GM19025 (cell line): ENCODE results near the gene ATP11A.

Experiments
- ATAC-seq: cut with Tn5 transposase; IDR thresholded peaks from one replicate; pipeline ENCODE4 v1.9.1; 2021; ENCODE audit warnings: mild to moderate bottlenecking, low read depth, moderate library complexity; ENCODE audit not compliant: unreplicated experiment

Gene ATP11A

DNA sequence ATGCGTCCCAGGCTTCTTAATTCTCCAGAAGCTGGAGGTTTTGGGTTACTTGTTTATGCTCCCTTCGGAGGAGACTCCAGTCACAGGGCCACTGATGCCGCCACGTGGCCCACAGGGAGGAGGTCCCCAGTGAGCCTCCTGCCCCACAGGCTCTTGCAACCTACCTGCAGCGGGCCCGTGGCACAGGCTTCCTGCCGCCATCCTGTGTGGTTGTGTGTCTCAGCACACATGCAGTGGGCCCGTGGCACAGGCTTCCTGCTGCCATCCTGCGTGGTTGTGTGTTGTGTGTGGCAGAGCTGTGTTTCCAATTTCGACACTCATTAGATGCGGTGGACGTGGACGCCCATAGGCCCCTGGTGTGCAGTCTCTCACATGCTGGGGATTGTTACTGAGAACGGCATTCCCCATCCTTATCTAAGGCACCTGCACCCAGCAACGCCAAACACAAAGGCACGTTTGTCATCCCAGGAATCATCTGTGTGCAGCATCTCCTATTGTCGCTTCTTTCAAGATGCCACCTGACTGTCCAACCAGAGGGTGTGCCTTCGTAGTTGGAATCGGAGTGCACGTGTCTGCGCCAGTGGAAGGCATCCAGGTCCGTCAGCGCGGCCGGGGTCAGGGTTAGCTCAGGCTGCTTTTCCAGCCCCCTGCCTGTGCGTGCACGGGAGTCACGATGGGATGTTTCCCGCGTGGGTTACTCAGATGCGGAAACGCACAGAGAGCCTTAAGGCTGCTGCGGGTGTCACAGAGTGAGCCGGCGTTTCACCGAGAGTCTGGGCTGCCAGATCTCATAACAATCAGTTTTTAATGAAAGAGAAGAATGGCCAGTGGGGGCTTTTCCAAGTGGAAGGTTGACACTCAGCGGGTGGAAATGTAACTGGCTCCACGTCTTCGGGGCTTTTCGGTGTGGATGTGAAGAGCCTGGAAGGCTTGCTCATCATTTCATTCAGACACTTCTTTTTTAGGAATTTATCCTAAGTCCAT is 119.8 kb downstream of the ATP11A start:
- no peak for ATAC-seq

DNA sequence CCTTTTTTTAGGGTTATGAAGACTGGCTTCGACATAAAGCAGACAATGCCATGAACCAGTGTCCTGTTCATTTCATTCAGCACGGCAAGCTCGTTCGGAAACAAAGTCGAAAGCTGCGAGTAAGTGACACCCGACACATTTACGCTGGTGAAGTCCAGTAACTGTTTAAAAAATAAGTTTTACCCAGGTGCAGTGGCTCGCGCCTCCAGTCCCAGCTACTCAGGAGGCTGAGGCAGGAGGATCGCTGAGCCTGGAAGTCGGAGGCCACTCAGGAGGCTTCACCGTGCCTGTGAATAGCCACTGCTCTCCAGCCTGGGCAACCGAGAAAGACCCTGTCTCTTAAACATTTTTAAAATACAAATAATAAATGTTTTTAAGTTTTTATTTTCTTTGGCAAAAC is 120.8 kb downstream of the ATP11A start:
- no peak for ATAC-seq

DNA sequence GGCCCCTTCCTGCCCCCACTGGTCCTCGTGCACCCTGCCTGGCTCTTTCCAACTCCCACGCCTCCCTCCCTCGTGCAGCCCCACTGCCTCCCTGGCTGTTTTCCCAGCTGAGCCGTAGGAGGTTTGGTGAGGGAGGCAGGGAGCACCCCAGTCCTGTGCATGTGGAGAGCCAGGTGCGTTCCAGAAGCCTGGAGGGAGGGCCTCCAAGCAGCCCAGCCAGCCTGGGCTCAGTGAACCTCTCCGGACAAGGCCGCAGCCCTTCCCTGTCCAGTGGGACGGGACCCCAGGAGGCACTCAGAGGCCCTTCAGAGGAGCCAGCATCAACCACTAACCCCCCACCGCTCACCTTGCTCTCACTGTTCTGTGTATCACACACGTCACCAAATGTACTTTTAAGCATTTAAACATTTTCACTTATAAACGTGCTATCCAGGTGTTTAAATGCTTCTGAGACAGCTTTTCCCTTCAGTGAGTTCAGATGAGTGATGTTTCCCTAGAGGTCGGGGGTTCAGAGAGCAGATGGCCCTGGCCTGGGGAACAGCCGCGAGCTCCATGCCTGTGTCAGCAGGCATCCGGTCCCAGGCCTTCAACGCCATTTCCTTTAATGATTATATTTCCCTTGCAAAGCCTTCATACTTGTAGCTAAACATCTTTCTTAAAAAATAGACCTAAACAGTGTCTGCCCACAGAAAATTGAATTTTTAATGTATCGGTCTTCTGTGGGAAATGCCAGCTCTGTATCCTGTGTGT is 122.6 kb downstream of the ATP11A start:
- no peak for ATAC-seq

DNA sequence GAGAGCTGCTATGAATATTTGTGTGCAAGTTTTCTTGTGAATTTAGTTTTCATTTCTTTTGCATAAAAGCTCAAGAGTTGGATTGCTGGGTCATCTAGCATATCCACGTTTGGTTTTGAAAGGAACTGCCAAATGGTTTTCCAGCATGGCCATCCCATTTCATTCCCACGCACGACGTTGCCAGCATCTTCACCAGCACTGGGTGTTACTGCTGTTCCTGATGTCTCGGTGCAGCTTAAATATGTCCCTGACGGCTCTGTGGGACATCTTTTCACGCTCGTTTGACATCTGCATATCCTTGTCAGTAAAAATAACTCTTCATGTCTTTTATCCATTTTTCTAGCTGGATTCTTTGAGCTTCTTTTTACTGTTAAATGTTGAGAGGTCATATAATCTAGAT is 123.7 kb downstream of the ATP11A start:
- no peak for ATAC-seq

DNA sequence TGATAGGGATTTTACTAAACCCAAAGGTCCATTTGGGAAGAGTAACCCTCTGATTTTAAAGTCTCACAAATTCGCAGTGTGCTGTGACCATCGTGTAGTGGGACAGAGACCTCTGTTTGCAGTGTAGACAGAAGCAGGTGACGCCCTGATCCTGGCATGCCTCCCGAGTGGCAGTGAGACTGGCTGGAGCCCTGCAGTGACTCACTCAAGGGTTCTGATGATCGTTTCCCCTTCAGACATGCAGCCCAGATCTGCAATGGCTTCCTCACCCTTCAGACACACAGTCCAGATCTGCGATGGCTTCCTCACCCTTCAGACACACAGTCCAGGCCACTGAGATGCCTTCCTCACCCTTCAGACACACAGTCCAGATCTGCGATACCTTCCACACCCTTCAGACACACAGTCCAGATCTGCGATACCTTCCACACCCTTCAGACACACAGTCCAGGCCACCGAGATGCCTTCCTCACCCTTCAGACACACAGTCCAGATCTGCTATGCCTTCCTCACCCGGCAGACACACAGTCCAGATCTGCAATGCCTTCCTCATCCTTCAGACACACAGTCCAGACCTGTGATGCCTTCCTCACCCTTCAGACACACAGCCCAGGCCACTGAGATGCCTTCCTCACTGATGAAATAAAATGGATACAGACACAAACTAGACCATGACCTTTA is 125.2 kb downstream of the ATP11A start:
- no peak for ATAC-seq

DNA sequence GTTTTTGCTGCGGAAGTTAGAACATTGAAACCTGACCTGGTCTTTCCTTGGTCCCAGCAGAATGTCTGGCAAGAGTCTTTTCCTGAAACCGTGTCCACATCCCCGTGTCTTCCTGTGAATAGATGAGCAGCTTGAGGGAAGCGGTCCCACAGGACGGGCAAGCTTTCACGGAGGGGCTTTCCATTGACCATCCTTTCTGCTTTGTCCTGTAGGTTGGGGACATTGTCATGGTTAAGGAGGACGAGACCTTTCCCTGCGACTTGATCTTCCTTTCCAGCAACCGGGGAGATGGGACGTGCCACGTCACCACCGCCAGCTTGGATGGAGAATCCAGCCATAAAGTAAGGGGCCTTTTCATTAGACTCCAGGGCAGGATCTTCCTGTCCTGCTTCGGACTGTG is 126.0 kb downstream of the ATP11A start:
- ATAC-seq = no peak

DNA sequence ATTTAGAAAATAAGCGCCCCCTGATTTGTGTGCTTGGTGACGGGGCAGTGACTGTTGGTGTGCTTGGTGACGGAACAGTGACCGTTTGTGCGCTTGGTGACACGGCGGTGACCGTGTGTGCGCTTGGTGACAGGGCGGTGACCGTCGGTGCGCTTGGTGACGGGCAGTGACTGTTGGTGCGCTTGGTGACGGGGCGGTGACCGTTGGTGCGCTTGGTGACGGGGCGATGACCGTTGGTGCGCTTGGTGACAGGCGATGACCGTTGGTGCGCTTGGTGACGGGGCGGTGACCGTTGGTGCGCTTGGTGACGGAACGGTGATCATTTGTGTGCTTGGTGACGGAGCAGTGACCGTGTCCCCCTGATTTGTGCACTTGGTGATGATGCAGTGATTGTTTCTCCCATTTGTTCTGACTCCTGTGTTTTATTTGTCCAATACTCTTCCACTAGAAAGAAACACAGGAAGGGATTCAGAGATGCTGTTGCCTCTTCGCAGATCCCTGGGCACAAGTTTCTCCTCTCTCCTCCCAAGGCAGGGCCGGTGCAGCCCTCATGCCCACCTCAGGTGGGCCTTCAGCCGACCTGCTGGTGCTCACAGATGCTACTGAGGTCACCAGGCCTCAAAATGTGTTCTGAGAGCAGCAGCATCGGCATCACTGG is 128.3 kb downstream of the ATP11A start:
- ATAC-seq = no peak

DNA sequence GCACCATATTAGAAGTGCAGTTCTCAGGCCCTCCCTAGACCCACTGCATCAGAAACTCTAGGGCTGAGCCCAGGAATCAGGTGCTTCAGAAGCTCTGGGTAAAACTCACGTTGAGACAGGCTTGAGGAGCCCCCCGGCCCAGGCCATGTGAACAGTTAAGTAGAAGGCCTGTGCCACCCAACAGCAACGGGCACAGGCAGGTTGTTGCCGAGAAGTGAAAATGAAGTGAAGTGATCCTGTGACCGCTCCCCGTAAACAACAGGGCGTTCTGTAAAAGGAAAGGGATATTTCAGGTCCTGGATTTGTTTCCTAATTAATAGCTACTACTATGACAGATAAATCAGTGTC is 128.8 kb downstream of the ATP11A start:
- no peak for ATAC-seq

DNA sequence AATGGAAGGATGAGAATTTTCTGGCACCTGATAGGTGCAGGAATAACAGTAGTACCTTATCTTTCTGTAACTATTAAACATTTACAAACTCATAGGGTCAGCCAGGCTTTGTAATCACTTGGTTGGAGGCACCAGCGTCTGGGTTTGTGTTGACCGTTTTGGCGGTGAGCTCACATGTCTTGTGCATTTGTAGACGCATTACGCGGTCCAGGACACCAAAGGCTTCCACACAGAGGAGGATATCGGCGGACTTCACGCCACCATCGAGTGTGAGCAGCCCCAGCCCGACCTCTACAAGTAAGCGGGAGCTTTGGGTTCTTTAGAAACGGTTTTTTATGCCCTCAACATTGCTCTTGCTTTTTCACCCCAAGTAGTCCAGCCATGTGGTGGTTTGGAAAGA is 129.3 kb downstream of the ATP11A start:
- ATAC-seq = no peak

DNA sequence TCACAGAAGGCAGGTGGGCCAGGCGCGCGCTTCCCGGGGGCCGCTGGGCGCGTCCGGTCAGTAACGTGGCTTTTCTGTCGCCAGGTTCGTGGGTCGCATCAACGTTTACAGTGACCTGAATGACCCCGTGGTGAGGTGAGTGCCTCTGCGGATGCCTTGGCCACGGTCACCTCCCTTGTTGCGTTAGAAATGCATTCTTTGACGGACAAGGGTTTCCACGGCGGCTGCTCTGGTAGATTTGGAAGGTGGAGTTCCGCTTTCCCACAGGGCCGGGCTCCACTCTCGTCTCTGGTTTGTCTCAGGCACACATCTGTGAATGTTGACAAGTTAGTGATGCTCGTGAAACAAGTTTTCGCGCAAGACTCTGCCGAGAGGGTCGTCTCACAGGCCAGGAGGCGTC is 130.0 kb downstream of the ATP11A start:
- no peak for ATAC-seq

DNA sequence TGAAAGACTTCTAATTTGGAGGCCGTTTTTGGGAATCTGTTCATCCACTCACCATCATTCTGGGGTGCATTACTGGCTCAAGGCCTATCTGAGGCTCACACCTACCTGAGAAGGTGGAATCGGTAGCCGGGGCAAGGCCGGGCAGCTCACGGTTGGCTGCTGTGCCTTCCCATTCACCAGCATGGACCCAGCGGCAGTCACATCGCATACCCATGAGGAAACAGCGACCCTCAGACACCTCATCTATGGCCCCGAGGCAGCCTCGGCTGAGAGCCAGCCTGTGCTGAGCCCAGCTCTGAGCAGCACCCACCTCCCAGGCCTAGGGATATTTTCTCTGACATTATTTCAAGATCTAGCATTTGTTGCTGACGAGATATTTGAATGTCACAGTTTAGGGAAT is 130.5 kb downstream of the ATP11A start:
- no peak for ATAC-seq

DNA sequence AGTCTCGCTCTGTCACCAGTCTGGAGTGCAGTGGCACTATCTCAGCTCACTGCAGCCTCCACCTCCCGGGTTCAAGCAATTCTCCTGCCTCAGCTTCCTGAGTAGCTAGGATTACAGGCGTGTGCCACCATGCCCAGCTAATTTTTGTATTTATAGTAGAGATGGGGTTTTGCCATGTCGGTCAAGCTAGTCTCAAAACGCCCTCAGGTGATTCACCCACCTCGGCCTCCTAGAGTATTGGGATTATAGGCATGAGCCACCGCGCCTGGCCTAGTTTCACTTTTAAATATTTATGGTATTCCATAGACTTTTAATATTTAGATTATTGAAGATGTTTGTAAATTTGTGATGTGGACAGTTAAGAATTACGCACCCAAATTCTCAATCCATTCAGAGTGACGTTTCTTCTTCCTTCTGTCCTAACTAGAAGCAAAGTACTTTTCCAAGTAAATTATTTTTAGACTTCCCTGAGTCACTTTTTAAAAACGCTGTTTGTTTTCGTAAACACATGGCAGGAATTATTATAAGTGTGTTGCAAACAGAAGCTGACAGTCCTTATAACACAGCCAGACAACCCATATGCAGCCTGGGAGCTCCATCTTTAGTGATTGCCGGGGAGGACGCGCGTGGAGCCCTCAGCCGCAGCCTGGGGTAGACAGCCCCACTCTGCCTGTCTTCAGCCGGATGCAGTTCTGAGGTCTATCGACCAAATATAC is 131.7 kb downstream of the ATP11A start:
- no peak for ATAC-seq

DNA sequence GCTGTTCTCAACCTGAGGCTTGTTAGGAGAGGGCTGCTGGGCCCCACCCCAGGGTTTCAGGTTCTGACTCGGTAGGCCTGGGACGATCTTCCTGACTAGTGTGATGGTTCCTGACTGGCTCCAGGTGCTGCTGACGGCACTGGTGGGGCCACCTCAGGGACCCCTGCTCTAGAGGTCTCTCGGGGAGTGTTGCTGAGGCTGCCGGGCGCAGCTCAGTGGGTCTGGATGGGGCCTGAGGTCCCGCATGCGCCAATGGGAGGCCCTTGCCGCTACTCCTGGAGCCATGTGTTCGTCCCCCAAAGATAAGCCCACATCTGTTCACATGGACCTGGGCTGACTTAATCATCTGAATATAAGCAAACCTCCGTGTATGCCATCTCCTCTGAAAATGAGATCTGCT is 133.0 kb downstream of the ATP11A start:
- ATAC-seq = no peak

DNA sequence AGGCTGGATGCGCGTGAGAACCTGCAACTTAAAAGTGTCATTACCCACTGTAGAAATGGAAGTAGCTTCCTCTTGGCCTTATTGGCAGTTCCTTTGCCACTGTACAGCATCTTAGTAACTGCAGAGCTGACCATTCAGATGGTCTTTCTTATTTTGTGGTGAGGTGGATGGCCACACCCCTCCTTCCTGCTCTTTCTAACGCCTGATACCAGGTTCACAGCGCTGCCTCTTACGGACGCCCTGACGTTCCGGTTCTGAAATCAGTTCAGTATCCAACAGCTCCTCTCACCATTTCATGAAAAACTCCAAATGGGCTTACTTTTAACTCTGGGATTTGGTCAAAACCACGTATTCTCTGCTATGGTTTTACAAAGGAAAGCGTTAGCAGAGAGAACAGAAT is 134.6 kb downstream of the ATP11A start:
- no peak for ATAC-seq

DNA sequence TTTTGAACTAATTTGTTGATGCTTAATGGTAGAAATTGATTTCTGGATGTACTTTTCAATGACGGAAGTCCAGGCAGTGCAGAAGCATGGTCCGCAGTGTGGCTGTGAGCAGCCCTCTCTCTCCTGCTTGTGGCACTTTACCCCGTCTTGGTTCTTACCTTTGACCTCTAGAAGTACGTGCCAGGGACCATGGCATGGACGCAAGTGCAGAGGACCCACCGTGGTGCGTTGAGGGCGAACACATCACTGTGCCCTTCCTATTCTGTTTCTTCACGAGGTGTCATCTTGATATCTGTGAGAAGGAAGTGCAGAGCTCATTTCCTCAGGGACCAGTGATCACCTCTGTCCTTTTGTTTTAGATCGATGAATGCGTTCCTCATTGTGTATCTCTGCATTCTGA is 135.2 kb downstream of the ATP11A start:
- no peak for ATAC-seq

DNA sequence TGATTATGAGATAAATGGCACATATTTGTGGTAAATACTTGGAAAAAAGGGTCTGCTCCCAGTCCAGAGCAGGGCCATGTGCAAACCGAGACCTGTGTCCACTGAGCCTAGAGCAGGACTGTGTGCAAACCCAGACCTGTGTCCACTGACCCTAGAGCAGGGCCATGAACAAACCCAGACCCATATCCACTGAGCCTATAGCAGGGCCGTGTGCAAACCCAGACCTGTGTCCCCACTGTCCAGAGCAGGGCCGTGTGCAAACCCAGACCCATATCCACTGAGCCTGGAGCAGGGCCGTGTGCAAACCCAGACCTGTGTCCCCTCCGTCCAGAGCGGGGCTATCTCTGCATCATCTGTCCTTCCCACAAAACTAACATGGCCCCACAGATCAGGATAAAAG is 136.0 kb downstream of the ATP11A start:
- no peak for ATAC-seq

DNA sequence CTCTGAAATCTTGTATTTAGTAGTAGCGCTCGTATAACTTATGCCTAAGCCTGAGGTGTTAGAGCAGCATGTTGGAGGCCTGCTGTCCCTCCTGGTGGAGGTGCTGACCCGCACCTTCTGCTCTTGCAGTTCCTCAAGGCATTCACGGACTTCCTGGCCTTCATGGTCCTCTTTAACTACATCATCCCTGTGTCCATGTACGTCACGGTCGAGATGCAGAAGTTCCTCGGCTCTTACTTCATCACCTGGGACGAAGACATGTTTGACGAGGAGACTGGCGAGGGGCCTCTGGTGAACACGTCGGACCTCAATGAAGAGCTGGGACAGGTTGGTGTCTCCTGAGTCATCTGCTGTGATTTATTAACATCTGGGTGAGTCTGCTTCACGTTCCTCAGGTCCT is 136.7 kb downstream of the ATP11A start:
- no peak for ATAC-seq

DNA sequence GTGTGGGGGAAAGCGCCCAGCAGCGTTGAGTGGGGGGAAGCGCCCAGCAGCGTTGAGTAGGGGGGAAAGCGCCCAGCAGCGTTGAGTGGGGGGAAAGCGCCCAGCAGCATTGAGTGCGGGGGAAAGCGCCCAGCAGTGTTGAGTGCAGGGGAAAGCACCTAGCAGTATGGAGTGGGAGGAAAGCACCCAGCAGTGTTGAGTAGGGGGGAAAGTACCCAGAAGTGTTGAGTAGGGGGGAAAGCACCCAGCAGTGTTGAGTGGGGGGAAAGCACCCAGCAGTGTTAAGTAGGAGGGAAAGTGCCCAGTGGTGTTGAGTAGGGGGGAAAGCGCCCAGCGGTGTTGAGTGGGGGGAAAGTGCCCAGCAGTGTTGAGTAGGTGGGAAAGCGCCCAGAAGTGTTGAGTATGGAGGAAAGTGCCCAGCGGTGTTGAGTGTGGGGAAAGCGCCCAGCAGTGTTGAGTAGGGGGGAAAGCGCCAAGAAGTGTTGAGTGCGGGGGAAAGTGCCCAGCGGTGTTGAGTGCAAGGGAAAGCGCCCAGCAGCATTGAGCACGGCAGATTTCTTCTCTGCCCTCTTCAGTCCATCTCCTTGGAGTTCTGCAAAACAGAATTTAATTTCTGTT is 138.4 kb downstream of the ATP11A start:
- peak; percentile 53 for ATAC-seq

DNA sequence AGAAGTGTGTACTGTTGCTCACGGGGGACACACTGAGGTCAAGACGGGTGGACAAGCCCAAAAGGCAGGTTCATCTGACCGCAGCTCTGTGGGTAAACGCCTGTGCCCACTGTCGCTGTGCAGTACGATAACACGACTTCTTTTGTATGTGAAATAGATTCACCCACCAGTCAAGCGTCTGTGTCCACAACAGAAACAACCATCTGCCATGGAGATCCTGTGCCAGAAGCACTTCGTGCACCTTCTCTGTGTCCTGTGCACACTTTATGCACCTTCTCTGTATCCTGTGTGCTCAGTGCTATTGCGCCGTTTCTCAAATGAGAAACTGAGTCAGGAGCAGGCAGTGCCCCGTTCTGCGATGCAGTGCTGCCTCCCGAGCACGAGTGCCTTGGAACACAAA is 138.9 kb downstream of the ATP11A start:
- no peak for ATAC-seq

DNA sequence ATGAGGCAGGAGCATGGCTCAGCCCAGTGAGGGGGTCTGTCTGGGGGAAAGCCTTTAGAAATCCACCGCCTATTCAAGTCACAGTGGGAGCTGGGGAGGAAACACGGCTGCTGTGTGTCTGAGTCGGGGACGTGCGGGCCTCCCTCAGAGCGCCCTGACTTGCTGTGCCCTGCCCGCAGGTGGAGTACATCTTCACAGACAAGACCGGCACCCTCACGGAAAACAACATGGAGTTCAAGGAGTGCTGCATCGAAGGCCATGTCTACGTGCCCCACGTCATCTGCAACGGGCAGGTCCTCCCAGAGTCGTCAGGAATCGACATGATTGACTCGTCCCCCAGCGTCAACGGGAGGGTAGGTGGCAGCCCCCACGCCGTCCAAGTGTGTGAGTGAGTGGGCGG is 141.4 kb downstream of the ATP11A start:
- ATAC-seq = no peak
